Neural crest cell (in vitro differentiated cells): ENCODE data around the gene NQO1. TPM values are rescaled to one million over a fixed set of nuclear protein-coding genes. Genes with fewer than 3 reads are reported as not detected.

Experiments
- DNase-seq: peaks from one replicate; pipeline ENCODE4 v3.0.0; 2021; ENCODE audit warnings: low read depth, mixed read lengths, low spot score
- H3K27ac Mint-ChIP-seq: one replicate; pipeline ENCODE4 v1.8.0; 2021; ENCODE audit warnings: mild to moderate bottlenecking, mixed read lengths; ENCODE audit not compliant: unreplicated experiment
- H3K27me3 Mint-ChIP-seq: 2 replicates; pipeline ENCODE4 v1.8.0; 2021; ENCODE audit warnings: low read depth, mild to moderate bottlenecking, mixed read lengths
- H3K36me3 Mint-ChIP-seq: 2 replicates; pipeline ENCODE4 v1.8.0; 2021; ENCODE audit warnings: low read depth, mild to moderate bottlenecking, mixed read lengths
- H3K4me1 Mint-ChIP-seq: 2 replicates; pipeline ENCODE4 v1.8.0; 2021; ENCODE audit warnings: mixed read lengths
- H3K4me3 Mint-ChIP-seq: one replicate; pipeline ENCODE4 v1.8.0; 2021; ENCODE audit warnings: mild to moderate bottlenecking, mixed read lengths
- H3K9me3 Mint-ChIP-seq: 2 replicates; pipeline ENCODE4 v1.8.0; 2021; ENCODE audit warnings: mixed read lengths
- CTCF ChIP-seq: fragments of 200-600 bp; sonication (generic); conservative IDR thresholded peaks from 2 replicates; pipeline ENCODE4 v1.5.0; 2021; ENCODE audit warnings: antibody characterized with exemption, mild to moderate bottlenecking
- total RNA-seq: library from RNA; stranded (reverse); gene quantifications from 2 replicates; pipeline ENCODE4 v1.2.1, GENCODE V29; 2021

NQO1 gene
- total RNA-seq, 1 donor from 2014 or later = 81.1 TPM

- Mint-ChIP-seq H3K4me3 (no peak overlapping the region), H3K36me3 (no peaks in the 10 kb centered on the region), H3K27ac (no peak overlapping the region), H3K4me1 (peaks cover 5% of the 10 kb centered on the region), H3K9me3 (no peaks in the 10 kb centered on the region), H3K27me3 (no peaks in the 10 kb centered on the region)
- no peak for TF ChIP-seq CTCF
- DNase-seq = no peak
Measured at GRCh38 chr16:69699915-69700314, 26.4 kb downstream of the NQO1 start.

GRCh38 chr16:69698404-69698803, 28.0 kb downstream of the NQO1 start:
- Mint-ChIP-seq H3K27me3 (no peaks in the 10 kb centered on the region), H3K4me1 (peaks cover 5% of the 10 kb centered on the region), H3K4me3 (no peak overlapping the region)

GRCh38 chr16:69693916-69694315, 32.4 kb downstream of the NQO1 start:
- TF ChIP-seq CTCF = no peak
- H3K9me3 Mint-ChIP-seq = no peaks in the 10 kb centered on the region
- H3K27ac Mint-ChIP-seq = no peak overlapping the region
- no peaks in the 10 kb centered on the region for H3K27me3 Mint-ChIP-seq
- H3K4me3 Mint-ChIP-seq = no peak overlapping the region
- no peak for DNase-seq
- peaks cover 5% of the 10 kb centered on the region for H3K4me1 Mint-ChIP-seq
- H3K36me3 Mint-ChIP-seq = peaks cover 20% of the 10 kb centered on the region

More at GRCh38 chr16:69698404-69698803, 28.0 kb downstream of the NQO1 start:
- Mint-ChIP-seq H3K27ac (no peak overlapping the region), H3K36me3 (peaks cover 6% of the 10 kb centered on the region), H3K9me3 (no peaks in the 10 kb centered on the region)
- DNase-seq = no peak
- no peak for TF ChIP-seq CTCF

GRCh38 chr16:69691980-69692911, 34.1 kb downstream of the NQO1 start:
- H3K36me3 Mint-ChIP-seq = peaks cover 20% of the 10 kb centered on the region
- no peak overlapping the region for H3K27ac Mint-ChIP-seq
- H3K4me1 Mint-ChIP-seq = no peaks in the 10 kb centered on the region
- TF ChIP-seq CTCF = no peak
- no peaks in the 10 kb centered on the region for H3K27me3 Mint-ChIP-seq
- no peaks in the 10 kb centered on the region for H3K9me3 Mint-ChIP-seq
- no peak for DNase-seq
- no peak overlapping the region for H3K4me3 Mint-ChIP-seq

- no peaks in the 10 kb centered on the region for H3K9me3 Mint-ChIP-seq
- no peak overlapping the region for H3K27ac Mint-ChIP-seq
- H3K27me3 Mint-ChIP-seq = no peaks in the 10 kb centered on the region
Measured at GRCh38 chr16:69688589-69688988, 37.8 kb downstream of the NQO1 start.

More at GRCh38 chr16:69688589-69688988, 37.8 kb downstream of the NQO1 start:
- DNase-seq = no peak
- Mint-ChIP-seq H3K4me1 (no peaks in the 10 kb centered on the region), H3K4me3 (no peak overlapping the region), H3K36me3 (peaks cover 18% of the 10 kb centered on the region)
- no peak for TF ChIP-seq CTCF
